HG03432 (cell line): ENCODE data around the gene IRAG1.
"Not testable (repeated sequence)": the region's sequence is repeated elsewhere in the genome, so short reads cannot be mapped to it uniquely, and the experiment has no call there.

Source experiments
- ATAC-seq: cut with Tn5 transposase; IDR thresholded peaks from one replicate; pipeline ENCODE4 v1.9.1; 2021; ENCODE audit warnings: mild to moderate bottlenecking, moderate library complexity; ENCODE audit not compliant: unreplicated experiment

Gene IRAG1

DNA sequence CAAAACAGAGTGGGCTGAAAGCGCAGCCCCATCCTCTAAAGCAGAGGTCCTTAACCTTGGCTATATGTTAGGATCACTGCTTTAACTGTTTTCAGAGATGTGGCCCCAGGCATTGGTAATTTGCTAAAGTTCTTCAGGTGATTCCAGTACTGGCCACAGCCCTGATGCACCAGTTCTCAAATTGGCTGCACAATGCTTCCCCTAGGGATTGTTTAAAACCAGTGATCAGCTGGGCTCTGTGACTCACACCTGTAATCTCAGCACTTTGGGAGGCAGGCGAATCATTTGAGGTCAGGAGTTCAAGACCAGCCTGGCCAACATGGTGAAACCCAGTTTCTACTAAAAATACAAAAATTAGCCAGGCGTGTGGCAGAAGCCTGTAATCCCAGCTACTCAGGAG lies 8.4 kb upstream of the IRAG1 start:
- ATAC-seq: no peak

DNA sequence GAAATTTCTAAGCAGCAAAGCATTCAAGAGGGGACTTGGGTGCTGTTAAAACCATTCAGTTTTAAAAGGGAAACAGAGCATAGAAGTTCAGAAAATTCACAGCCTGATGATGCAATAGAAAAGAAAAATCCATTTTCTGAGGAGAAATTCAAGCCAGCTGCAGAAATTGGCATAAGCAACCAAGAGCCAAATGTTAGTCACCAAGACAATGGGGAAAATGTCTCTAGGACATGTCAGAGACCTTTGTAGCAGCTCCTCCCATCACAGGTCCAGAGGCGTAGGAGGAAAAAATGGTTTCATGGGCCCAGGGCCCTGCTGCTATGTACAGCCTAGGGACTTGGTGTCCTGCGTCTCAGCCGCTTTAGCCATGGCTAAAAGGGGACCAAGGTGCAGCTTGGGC lies 5.5 kb upstream of the IRAG1 start:
- no peak for ATAC-seq

DNA sequence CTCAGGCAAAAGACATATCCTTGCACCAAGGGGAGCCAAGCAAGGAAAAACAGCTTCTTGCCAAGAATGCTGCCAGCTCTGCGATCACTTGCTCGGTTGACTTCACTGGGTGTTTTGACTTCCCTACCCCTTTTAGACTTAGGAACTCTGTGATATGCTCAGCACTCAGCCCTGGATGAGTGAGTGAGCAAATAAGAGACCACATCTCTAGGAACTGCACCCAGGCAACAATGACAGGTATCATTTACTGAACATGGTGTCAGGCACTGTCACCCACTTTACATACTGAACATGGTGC lies 3.7 kb upstream of the IRAG1 start:
- no peak for ATAC-seq

DNA sequence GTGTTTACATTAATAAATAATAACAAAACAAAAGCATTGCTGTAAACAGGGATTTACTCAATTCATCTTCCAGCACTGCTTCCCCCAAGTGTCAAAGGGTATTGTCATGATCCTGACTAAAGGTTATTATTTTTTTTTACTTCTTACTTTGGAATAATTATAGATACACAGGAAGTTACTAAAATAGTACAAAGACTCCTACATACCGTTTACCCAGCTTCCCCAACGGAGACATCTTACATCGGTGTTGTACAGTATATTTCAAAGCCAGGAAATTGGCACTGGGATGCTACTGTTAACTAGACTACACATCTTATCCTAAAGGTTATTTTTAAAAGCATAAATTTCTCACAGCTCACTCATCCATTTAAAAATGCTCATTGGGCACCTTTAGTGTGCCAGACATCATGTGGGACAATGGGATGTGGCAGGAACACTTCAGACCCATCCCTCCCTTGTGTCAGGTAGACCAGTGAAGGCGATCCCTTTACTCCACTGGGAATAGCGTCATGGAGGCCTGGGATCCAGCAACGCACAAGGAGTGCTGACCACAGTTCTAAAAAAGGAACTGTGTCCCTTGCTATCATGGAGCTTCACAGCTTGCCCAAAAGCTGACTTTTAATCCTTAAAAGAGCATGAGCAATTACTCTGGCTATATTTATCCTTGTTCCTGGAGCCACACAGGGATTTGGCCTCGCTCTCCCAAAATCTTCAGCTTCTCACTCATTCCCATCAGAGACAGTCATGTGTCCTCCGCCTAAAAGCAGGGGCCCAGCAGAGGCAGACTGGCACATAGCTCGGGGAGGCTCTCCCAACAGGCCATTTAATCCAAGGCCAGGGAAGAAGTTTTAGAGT lies 3.1 kb upstream of the IRAG1 start:
- ATAC-seq: no peak

DNA sequence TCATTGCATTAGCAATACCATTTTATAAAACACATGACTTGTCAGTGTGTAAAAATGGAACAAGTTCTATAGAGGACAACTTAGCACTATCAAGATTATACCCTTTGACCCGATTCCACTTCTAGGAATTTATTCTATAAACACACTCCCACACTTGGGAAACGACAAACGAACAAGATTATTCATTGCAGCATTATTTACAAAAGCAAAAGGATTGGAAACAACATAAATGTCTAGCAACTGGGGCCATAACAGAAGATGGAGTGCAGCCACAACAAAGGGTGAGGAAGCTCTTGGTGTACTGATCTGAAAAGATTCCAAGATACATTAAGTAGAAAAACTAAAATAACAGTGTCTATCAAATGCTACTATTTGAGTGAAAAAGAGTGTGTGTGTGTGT lies 2.3 kb upstream of the IRAG1 start:
- ATAC-seq: no peak

DNA sequence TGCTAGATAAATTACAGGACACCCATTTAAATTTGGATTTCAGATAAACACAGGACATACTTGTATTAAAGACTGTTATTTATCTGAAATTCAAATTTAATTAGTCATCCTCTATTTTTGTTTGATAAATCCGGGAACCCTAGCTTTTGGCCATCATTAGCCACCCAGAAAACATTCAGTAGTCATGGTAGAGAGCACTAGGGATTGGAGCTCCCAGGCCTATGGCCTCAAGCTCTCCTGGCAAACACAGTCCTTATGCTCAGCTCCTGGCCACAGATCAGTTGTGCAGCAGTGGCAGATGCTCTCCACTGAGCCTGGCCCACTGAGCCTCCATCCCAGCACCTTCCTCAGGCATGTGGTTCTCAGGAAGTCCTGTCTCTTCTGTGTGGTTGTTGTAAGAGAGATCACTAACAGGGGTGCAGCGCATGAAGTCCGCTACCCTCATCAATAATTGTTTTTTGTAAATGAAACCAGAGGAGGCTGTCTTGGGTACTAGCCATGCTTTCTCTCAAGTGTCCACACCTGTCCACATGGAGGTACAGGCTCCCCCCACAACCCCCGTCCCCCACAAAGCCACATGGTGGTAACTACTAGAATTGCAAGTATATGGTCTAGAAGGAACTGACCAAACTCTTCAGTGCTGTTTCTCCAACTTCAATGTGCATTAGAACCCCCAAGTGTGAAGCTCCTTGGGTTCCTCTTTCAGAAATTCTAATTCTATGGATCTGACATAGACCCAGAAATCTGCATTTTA lies 1.1 kb upstream of the IRAG1 start:
- ATAC-seq: no peak

DNA sequence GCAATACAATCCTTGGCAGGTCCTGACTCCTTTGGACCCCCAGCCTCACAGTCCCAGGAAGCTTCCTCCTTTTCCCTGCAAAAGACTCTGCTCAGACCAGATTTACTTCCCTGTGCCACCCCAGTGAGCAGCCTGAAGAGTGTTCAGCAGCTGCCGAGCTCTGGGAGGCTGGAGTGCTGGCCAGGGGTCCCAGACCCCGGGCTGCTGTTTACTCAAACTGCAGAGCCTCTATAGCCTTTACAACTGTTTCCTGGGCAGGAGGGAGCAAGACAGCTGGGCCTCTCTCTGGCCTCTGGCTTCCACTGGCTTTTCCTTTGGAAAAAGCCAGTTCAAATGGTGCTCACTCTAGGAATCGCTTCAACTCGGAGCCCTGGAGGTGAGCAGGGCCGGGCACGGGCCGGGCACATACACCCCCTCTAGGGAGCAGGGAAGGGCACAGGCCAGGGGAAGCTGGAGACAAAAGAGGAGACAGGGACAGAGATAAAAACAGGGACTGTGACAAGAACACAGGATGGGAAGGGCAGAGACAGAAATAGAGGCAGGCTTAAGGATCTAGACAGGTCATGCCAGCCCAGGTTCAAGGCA lies 932 bp downstream of the IRAG1 start:
- no peak for ATAC-seq

DNA sequence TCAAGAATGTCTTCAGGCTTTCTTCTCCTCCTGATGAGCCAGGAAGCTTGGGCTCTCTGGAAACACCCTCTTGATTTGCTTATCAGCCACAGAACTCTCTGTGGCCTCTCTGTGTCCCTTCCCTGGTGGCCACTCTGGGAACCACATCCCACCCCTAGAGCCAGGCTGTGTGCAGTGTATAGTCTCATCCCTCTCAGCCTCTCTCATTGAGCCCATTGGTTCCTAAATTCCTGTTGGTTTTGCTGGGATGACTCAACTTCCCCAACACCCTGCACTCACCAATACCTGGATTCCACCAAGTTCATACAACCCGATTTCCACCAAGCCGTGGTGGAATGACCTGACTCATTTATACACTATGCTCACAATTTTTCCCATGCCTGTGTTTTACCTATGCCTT lies 5.2 kb downstream of the IRAG1 start:
- no peak for ATAC-seq

DNA sequence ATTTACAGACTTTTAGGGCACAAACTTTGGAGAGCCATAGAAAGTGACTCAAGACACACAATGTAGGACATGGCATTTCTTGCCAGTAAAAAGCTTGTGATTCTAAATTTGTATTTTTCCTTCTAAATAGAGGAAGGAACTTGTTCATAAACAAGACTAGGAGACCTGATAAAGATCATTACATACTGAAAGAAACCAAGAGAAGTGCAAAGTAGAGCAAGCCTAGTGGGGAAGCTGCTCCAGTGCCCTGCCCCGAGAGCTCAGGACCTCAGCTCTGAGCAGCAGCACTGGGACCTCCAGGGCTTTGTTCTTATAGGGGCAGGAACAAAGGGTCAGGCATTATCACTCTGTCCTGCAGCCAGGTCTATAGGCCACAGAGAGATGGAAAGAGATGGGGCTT lies 7.2 kb downstream of the IRAG1 start:
- ATAC-seq: no peak

DNA sequence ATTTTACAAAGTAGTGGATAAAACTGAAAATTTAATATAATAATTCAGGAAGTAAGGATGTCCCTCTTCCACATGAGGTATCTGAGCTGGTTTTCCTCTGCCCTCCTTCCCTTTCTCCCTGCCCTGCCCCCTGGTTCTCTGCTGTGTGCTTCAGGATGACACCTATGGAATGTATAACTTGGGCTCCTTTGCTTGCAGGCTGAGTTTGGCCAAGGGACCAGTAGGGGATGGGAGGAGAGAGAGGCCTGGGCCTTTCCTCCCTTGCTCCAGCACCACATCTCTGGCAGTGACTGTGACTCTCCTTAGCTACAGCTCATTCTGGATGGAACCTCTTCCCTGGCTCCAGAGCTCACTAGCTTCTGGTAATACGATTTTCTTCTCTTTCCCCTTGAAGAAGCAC lies 10.1 kb downstream of the IRAG1 start:
- ATAC-seq: no peak

DNA sequence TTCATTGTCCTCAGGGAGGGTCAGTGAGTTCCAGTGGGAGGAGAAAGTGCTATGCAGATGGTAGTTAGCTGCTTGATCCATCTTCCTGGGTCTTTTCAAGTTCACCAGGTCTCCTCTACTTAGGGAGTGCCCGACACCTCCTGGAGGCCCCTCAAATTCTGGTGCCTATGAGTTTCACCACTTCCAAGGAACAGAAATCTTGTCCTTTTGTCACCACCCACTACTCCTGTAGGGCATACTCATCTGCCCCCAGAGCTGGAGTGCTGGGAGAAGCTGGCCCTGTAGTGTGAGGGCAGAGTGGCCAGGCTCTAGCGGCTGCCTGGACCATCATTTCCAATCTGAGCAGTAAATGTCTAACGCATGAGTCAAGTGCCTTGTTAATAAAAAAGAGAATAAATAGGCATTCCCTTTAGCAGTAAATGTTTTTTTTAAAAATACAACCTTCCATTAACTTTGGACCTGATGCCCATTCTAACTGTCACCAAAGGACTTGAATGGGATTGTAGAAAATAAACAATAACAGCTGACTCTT lies 12.5 kb downstream of the IRAG1 start:
- no peak for ATAC-seq

DNA sequence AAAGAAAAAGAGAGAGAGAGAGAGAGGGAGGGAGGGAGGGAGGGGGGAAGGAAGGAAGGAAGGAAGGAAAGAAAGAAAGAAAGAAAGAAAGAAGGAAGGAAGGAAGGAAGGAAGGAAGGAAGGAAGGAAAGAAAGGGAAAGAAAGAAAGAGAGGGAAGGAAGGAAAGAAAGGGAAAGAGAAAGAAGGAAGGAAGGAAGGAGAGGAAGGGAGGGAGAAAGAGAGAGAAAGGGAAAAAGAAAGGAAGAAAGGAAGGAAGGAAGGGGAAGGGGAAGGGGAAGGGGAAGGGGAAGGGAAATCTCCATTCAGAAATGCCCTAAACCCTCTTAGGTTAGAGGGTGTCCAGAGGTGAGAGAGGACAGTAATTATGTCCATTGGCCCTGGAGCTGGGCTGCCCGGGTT lies 13.3 kb downstream of the IRAG1 start:
- ATAC-seq: not testable (repeated sequence)

DNA sequence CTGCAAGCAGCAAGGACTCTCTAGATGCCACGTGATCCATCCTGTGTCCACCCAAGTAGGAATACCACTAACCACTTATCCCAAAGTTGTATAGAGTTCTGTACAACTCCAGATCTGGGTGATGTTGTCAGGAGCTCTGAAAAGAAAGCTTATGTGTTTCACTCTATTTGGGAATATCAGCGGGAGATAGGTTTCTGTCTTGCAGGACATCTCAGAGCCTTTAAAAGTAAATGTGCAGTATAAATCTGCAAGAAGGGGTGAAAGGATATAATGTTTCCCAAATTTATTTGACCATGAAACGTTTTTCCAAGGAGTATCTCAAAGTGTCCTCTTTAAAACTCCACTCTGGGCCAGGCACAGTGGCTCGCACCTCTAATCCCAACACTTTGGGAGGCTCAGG lies 13.9 kb downstream of the IRAG1 start:
- no peak for ATAC-seq

DNA sequence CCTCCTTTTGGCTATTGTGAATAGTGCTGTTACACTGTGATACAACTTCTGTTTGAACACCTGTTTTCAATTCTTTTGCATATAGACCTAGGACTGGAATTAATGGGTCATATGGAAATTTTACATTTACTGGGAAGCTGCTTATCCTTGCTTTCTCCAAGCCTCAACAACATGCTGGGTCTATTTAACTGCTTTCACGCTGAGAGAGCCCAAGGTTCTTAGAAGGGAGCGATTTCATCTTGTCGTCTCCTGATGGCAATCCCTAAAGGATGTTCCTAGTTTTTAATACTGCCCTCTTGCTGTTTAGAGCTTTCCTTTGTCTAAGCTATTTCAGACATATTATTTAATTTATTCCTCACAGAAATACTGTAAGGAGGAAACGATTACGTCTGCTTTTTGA lies 15.5 kb downstream of the IRAG1 start:
- ATAC-seq: no peak

DNA sequence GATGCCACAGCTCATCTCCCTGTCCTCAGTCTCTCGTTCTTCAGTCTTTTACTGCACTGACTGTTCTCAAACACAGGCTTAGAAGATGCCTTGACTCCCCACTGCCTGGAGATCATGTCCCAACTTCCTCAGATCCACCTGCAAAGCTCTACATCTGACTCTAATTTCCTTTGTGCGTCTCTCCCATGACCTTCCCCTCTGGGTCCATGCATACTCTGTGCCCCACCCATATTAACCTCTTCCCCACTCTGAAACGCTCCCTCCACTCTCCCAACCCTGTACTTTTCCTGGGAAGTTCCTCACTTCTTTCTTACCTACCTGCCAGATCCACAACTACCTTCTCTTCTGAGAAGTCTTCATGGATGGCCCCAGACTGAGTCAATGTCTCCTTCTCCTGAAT lies 16.6 kb downstream of the IRAG1 start:
- ATAC-seq: no peak

DNA sequence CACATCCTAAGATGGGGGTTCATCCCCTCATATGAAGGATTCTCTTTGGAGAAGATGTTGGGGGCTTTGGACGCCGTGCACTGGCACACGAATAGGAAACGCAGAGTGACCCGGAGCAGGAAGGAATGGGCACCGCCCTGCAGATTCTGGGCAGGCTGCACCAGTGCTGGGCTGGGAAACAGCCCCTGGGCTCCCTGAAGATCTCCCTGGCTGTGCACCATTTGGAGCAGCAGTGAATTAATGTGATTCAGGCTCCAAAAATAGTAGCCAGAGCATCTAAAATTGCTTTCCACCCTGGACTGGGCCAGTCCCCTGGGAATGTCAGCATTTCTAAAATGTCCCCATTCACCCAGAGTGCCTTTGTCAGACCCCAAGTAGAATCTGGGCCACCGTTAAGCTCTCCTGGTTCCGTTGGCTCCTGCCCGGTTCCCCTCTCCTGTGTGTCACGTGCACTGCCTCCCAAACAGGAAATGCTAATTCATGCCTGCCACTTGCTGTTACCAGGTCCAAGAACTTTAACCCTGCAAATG lies 18.6 kb downstream of the IRAG1 start:
- no peak for ATAC-seq

DNA sequence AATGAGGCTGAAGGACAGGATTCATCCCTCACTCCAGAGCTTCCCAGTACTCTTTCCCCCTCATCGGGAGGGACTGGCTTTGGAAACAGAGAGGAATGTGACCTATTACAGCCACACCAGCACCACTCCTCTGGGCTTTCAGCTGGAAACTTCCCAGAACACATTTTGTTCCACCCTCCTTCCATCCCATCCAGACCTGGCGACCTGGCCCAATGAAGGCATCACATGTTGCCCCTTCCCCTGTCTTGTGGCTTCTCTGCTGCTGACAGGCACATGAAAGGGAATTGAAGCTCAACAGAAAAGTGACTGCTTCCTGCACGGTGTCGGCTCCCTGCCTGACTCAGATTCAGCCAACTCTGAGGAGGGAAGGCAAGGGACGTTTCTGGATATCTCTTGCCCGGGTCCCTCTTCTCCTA lies 19.1 kb downstream of the IRAG1 start:
- no peak for ATAC-seq

DNA sequence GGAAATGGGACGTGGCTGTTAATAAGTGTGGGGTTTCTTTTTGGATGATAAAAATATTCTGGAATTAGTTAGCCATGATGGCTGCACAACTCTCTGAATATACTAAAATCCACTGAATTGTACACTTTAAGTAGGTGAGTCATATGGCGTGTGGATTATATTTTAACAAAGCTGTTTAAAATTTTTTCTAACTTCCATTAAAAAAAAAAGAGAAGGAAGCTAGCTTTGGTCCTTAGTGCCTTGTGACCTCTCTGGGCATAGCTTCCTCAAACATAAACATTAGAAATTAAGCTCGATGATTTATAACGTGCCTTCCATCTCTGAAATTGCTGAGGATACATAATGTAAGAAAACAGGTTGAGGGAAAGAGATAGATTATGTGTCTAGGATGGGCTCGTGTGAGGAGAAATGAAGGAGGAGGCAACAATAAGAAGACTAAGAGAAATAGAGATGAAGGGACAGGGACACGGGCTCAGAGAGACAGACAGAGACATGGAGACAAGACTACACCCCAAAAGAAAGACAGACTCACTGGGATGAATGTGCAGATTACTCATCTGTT lies 20.0 kb downstream of the IRAG1 start:
- no peak for ATAC-seq

DNA sequence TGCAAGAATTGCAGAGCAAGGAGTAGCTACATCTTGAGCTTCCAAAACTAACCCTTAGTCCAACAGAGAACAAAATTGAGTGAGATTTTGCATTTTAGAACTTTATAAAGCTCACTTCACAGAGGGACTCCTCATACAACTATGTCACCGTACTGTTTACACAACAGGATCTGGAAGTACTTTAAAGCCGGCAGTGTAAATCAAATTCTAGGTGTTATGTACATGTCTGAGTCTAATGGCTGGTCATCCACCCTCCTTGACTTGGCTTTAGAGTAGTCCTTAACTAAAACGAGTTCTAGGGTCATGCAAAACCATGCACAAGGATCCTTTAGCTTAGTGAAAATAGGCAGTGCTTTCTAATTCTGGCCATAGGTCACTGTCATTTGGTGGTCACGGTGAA lies 23.5 kb downstream of the IRAG1 start:
- no peak for ATAC-seq

DNA sequence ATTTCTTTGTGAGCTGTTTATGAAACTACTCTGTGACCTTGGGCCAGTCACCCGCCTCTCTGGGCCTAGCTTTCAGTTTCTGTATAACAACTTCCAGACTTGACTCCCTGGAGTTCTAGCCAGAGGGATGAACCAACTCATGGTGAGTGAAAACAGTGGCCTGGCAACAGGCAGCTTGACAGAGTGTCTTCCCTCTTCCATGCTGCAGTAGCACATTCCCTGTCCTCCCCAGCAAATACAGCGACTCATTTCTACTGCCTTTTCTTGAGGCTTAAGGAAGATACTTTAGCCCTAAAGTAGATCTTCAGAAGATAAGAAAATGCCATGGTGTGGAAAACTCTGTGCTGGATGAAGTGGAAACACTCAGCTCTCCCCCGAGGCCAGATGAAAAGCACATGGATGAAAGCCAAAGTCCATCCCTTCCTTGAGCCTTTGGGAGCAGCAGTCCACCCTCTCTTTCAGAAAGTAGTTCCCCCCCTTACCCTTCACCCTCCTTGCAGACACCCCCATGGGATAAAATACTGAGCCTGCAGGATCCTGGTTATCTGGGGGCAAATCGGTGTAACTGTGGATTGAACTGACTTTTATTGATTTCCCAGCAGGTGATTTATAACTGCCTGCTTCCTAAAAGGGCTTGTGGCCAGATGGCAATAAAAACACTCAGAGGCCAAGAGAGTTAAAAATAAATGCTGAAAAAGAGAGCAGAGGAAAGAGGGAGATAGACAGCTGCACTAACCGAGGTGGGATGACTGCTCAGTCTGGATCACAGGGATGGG lies 24.1 kb downstream of the IRAG1 start:
- ATAC-seq: no peak

DNA sequence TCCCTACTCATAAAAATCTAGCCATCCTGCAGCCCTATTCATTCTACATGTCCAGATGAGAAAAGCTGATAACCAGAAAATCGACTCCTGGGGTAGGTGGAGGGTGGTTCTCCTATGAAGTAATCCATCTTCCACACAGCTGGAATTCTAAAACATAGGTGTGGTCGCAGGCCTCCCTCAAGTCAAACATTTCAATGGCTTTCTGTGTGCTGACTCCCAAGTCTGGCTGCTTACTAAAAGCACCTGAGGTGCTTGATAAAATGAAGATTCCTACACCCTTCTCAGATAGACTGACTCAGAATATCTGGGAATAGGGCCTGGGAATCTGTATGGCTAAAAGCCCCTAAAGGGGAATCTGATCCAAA lies 26.1 kb downstream of the IRAG1 start:
- no peak for ATAC-seq
